ENCODE data around the gene CISTR. TPM values are rescaled to one million over a fixed set of nuclear protein-coding genes. Genes with fewer than 3 reads are reported as not detected.

The CISTR gene
- total and polyA plus RNA-seq, 2 donors (not counting 1 experiment from before 2014, with no cell fraction given): not detected

DNA sequence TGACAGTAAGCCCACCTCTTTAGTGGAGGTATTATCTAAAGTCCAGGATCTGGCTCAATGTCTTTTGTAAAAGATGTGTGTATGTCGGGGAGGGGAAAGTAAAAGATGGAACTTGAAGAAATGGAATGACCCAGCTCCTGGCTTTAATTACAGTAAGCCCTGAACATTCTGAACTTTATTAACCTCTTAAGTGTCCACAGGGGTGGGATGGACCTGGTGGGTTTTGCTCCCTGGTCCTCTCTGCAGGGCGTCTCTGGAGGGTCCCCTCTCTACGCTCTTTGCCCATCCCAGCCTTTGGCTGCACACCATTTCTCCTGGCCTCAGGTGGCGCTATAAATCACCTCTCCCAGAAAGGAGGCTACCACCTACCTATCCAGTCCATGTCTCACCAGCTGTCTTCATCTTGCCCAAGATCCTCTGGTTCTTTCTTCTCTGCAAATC, 3.7 kb upstream of the CISTR start:
- Histone ChIP-seq H4K20me1 (ENCODE audit: control insufficient read depth, insufficient read depth, low read length, poor library complexity, severe bottlenecking) (no peaks in the 10 kb centered on the region), H3K9ac (ENCODE audit: low read length) (no peak overlapping the region), H3K4me1 (ENCODE audit: control insufficient read depth in 2 of 2, insufficient read depth in 2 of 2, low read length in 2 of 2) (peaks cover 63 to 77% of the 10 kb centered on the region in 2 donors), H3K27ac (ENCODE audit: low read length in 2 of 2) (no peak overlapping the region), H3K4me2 (replicated peaks; ENCODE audit: low read depth, low read length, poor library complexity, severe bottlenecking) (peak overlapping the region; percentile 7), H3K4me3 (ENCODE audit: control extremely low read depth in 1 of 5, extremely low read depth in 1 of 5, insufficient read depth in 1 of 5, low read depth in 2 of 5, low read length in 4 of 5) (no peak overlapping the region), H3K9me3 (ENCODE audit: control extremely low read depth in 1 of 3, control insufficient read depth in 2 of 3, insufficient read depth in 1 of 3, low read length in 2 of 3) (no peaks in the 10 kb centered on the region), H3K27me3 (replicated peaks in 1 of 4; ENCODE audit: control extremely low read depth in 1 of 4, control insufficient read depth in 3 of 4, insufficient read depth in 4 of 4, low read length in 3 of 4) (peaks cover 0 to 22% (median 5%) of the 10 kb centered on the region in 4 experiments), H3K36me3 (replicated peaks in 1 of 2; ENCODE audit: control extremely low read depth in 1 of 2, control insufficient read depth in 1 of 2, extremely low read depth in 1 of 2, insufficient read depth in 2 of 2, low read length in 1 of 2) (no peaks in the 10 kb centered on the region), H2AFZ (ENCODE audit: insufficient read depth, low read depth, low read length, poor library complexity, severe bottlenecking) (no peak overlapping the region), H3K79me2 (ENCODE audit: control insufficient read depth, insufficient read depth, low read length) (no peaks in the 10 kb centered on the region)
- DNase-seq: peak; percentile 22
- intact Hi-C loops (cut with micrococcal nuclease): loop anchor here (10.0 kb wide), 1 partner anchor 751 kb away; the partner anchor contains the start of gene EIF4B
- Mint-ChIP-seq H3K4me3 (peak overlapping the region; percentile 15), H3K27ac (peak overlapping the region; percentile 46), H3K4me1 (peaks cover 20% of the 10 kb centered on the region), H3K27me3 (peaks cover 24% of the 10 kb centered on the region), H3K9me3 (ENCODE audit: insufficient read depth) (no peaks in the 10 kb centered on the region)
- TF ChIP-seq, protein P1, sequence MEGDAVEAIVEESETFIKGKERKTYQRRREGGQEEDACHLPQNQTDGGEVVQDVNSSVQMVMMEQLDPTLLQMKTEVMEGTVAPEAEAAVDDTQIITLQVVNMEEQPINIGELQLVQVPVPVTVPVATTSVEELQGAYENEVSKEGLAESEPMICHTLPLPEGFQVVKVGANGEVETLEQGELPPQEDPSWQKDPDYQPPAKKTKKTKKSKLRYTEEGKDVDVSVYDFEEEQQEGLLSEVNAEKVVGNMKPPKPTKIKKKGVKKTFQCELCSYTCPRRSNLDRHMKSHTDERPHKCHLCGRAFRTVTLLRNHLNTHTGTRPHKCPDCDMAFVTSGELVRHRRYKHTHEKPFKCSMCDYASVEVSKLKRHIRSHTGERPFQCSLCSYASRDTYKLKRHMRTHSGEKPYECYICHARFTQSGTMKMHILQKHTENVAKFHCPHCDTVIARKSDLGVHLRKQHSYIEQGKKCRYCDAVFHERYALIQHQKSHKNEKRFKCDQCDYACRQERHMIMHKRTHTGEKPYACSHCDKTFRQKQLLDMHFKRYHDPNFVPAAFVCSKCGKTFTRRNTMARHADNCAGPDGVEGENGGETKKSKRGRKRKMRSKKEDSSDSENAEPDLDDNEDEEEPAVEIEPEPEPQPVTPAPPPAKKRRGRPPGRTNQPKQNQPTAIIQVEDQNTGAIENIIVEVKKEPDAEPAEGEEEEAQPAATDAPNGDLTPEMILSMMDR (IDR thresholded peaks at IDR 0.05): no peak
- no peak for TF ChIP-seq EZH2 (IDR thresholded peaks at IDR 0.05; ENCODE audit: borderline replicate concordance, insufficient read depth, low read depth, low read length, poor library complexity, severe bottlenecking)
- ChIA-PET POLR2A (no interaction called here), CTCF (interaction anchor here (0.7 to 12.0 kb wide), 8 partner anchors 10 to 453 kb away, joined by 3 to 191 read pairs (median 4); no protein-coding TSS in a partner anchor)
- 76% methylated on average over 3 of the region's 4 CpGs for WGBS (ENCODE audit: insufficient coverage)
- no peak for ATAC-seq (ENCODE audit: low read depth)

DNA sequence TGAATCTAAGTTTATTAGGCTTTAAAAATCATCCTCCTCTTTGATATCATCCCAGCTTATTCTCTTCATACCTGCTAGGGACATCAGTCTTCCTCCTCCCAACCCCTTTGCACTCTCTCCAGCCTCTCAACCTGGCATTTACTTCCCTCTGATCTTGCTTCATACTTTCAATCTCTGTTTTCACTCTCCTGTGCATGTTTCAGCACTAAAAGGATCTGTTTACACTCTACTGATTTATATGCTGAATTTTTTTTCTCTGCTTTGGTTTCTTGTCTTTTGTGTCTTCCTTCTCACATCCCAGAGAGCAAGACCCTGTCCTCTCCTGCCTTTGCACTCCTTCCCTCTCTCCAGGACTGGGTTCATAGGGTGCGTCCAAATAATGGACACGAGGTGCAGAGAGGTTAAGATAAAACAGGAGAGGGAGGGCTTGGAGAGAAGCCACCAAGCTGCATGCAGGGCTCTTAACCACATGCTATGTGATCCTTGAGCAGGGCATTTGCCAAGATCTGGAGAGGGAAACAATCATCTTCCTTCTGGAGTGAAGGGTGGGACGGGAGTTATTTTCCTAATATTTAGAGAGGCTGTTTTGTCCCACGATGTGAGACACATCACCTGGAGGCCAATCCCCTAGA, 3.0 kb upstream of the CISTR start:
- Mint-ChIP-seq H3K27ac (no peak overlapping the region), H3K4me3 (no peak overlapping the region), H3K9me3 (ENCODE audit: insufficient read depth) (no peaks in the 10 kb centered on the region), H3K4me1 (peaks cover 20% of the 10 kb centered on the region), H3K27me3 (peaks cover 19% of the 10 kb centered on the region)
- peak; percentile 32 for DNase-seq
- peaks cover 70 to 85% of the 10 kb centered on the region in 2 donors for H3K4me1 ChIP-seq (ENCODE audit: control insufficient read depth in 2 of 2, insufficient read depth in 2 of 2, low read length in 2 of 2)
- ChIA-PET CTCF (interaction anchor here (0.7 to 12.0 kb wide), 6 partner anchors 10 to 55 kb away, joined by 3 to 191 read pairs (median 11); no protein-coding TSS in a partner anchor), POLR2A (no interaction called here)
- WGBS (ENCODE audit: insufficient coverage): 40% methylated on average over 2 of the region's 4 CpGs
- no peaks in the 10 kb centered on the region for H4K20me1 ChIP-seq (ENCODE audit: control insufficient read depth, insufficient read depth, low read length, poor library complexity, severe bottlenecking)
- no peaks in the 10 kb centered on the region for H3K79me2 ChIP-seq (ENCODE audit: control insufficient read depth, insufficient read depth, low read length)
- peak overlapping the region; percentile 64 for H3K4me2 ChIP-seq (replicated peaks; ENCODE audit: low read depth, low read length, poor library complexity, severe bottlenecking)
- no peak for TF ChIP-seq EZH2 (IDR thresholded peaks at IDR 0.05; ENCODE audit: borderline replicate concordance, insufficient read depth, low read depth, low read length, poor library complexity, severe bottlenecking)
- TF ChIP-seq, protein P1 (IDR thresholded peaks at IDR 0.05): no peak
- no peak for ATAC-seq (ENCODE audit: low read depth)
- H3K27ac ChIP-seq (ENCODE audit: low read length in 2 of 2): no peak overlapping the region
- H3K9me3 ChIP-seq (ENCODE audit: control extremely low read depth in 1 of 3, control insufficient read depth in 2 of 3, insufficient read depth in 1 of 3, low read length in 2 of 3): no peaks in the 10 kb centered on the region
- peaks cover 0 to 15% (median 7%) of the 10 kb centered on the region in 4 experiments for H3K27me3 ChIP-seq (replicated peaks in 1 of 4; ENCODE audit: control extremely low read depth in 1 of 4, control insufficient read depth in 3 of 4, insufficient read depth in 4 of 4, low read length in 3 of 4)
- H3K4me3 ChIP-seq (ENCODE audit: control extremely low read depth in 1 of 5, extremely low read depth in 1 of 5, insufficient read depth in 1 of 5, low read depth in 2 of 5, low read length in 4 of 5): no peak overlapping the region
- intact Hi-C loops (cut with micrococcal nuclease): loop anchor here (10.0 kb wide), 1 partner anchor 750 kb away; the partner anchor contains the start of gene EIF4B
- no peak overlapping the region for H2AFZ ChIP-seq (ENCODE audit: insufficient read depth, low read depth, low read length, poor library complexity, severe bottlenecking)
- no peaks in the 10 kb centered on the region for H3K36me3 ChIP-seq (replicated peaks in 1 of 2; ENCODE audit: control extremely low read depth in 1 of 2, control insufficient read depth in 1 of 2, extremely low read depth in 1 of 2, insufficient read depth in 2 of 2, low read length in 1 of 2)
- no peak overlapping the region for H3K9ac ChIP-seq (ENCODE audit: low read length)

Data from B cell (primary cell).